ENCODE data around the gene CLTA.

The CLTA gene

GRCh38 chr9:36188212-36188611 lies 2.5 kb upstream of the CLTA start:
- no peak for DNase-seq (ENCODE audit: low read depth, low spot score)

GRCh38 chr9:36189976-36190375 lies 745 bp upstream of the CLTA start:
- DNase-seq (ENCODE audit: low read depth, low spot score) = no peak

GRCh38 chr9:36191290-36191645 lies 547 bp downstream of the CLTA start:
- no peak for DNase-seq (ENCODE audit: low read depth, low spot score)

- no peak for DNase-seq (ENCODE audit: low read depth, low spot score)
These were observed 965 bp downstream of the CLTA start for GRCh38 chr9:36191686-36192085.

GRCh38 chr9:36192196-36192595 lies 1.5 kb downstream of the CLTA start:
- DNase-seq (ENCODE audit: low read depth, low spot score) = no peak

GRCh38 chr9:36193023-36193422 lies 2.3 kb downstream of the CLTA start:
- no peak for DNase-seq (ENCODE audit: low read depth, low spot score)

GRCh38 chr9:36194326-36195000 lies 3.7 kb downstream of the CLTA start:
- DNase-seq (ENCODE audit: low read depth, low spot score) = no peak

- DNase-seq (ENCODE audit: low read depth, low spot score) = no peak
These were observed 14.3 kb downstream of the CLTA start for GRCh38 chr9:36204906-36205547.

- DNase-seq (ENCODE audit: low read depth, low spot score) = no peak
These were observed 16.3 kb downstream of the CLTA start for GRCh38 chr9:36207016-36207415.

GRCh38 chr9:36207546-36208012 lies 16.9 kb downstream of the CLTA start:
- DNase-seq (ENCODE audit: low read depth, low spot score) = no peak

GRCh38 chr9:36208521-36209253 lies 18.0 kb downstream of the CLTA start:
- DNase-seq (ENCODE audit: low read depth, low spot score) = no peak

- no peak for DNase-seq (ENCODE audit: low read depth, low spot score)
These were observed 20.0 kb downstream of the CLTA start for GRCh38 chr9:36210722-36211121.

- DNase-seq (ENCODE audit: low read depth, low spot score) = no peak
These were observed 20.8 kb downstream of the CLTA start for GRCh38 chr9:36211510-36211909.

GRCh38 chr9:36213387-36213786 lies 22.7 kb downstream of the CLTA start:
- DNase-seq (ENCODE audit: low read depth, low spot score) = no peak

GRCh38 chr9:36213989-36214388 lies 23.3 kb downstream of the CLTA start:
- no peak for DNase-seq (ENCODE audit: low read depth, low spot score)

GRCh38 chr9:36214571-36214970 lies 23.9 kb downstream of the CLTA start:
- DNase-seq (ENCODE audit: low read depth, low spot score) = no peak

- DNase-seq (ENCODE audit: low read depth, low spot score) = no peak
These were observed 26.7 kb downstream of the CLTA start for GRCh38 chr9:36217256-36217968.

- no peak for DNase-seq (ENCODE audit: low read depth, low spot score)
These were observed 27.3 kb downstream of the CLTA start for GRCh38 chr9:36218011-36218410.

- DNase-seq (ENCODE audit: low read depth, low spot score) = no peak
These were observed 27.7 kb downstream of the CLTA start for GRCh38 chr9:36218411-36218901.

- no peak for DNase-seq (ENCODE audit: low read depth, low spot score)
These were observed 30.9 kb downstream of the CLTA start for GRCh38 chr9:36221667-36222066.

GRCh38 chr9:36222449-36222848 lies 31.7 kb downstream of the CLTA start:
- no peak for DNase-seq (ENCODE audit: low read depth, low spot score)

GRCh38 chr9:36237230-36237629 lies 46.5 kb downstream of the CLTA start:
- no peak for DNase-seq (ENCODE audit: low read depth, low spot score)

Measured in smooth muscle cell of the brain vasculature (primary cell).